Glomerular visceral epithelial cell (primary cell): ENCODE measurements around the gene SUGP1.

ENCODE experiments used
- DNase-seq: peaks from one replicate; pipeline ENCODE4 v3.0.0-alpha.2; 2016; ENCODE audit errors: extremely low spot score

The SUGP1 gene

GRCh38 chr19:19297759-19298158 is 22.6 kb downstream of the SUGP1 start:
- no peak for DNase-seq

GRCh38 chr19:19296953-19297689 is 23.2 kb downstream of the SUGP1 start:
- no peak for DNase-seq

- DNase-seq, result no peak
Observed at GRCh38 chr19:19294914-19295313, 25.4 kb downstream of the SUGP1 start.

- DNase-seq, result no peak
Observed at GRCh38 chr19:19292607-19293006, 27.7 kb downstream of the SUGP1 start.

GRCh38 chr19:19285686-19286085 is 34.6 kb downstream of the SUGP1 start:
- DNase-seq, result no peak

GRCh38 chr19:19280561-19280960 is 39.7 kb downstream of the SUGP1 start:
- DNase-seq, result no peak

- no peak for DNase-seq
Observed at GRCh38 chr19:19279853-19280252, 40.5 kb downstream of the SUGP1 start.

GRCh38 chr19:19279062-19279612 is 41.2 kb downstream of the SUGP1 start:
- no peak for DNase-seq

GRCh38 chr19:19278315-19278714 is 42.0 kb downstream of the SUGP1 start:
- DNase-seq, result no peak

GRCh38 chr19:19276851-19277250 is 43.5 kb downstream of the SUGP1 start:
- no peak for DNase-seq

- DNase-seq, result no peak
Observed at GRCh38 chr19:19276386-19276785, 43.9 kb downstream of the SUGP1 start.

GRCh38 chr19:19274716-19275565 is 45.4 kb downstream of the SUGP1 start:
- DNase-seq, result no peak

- DNase-seq, result no peak
Observed at GRCh38 chr19:19274146-19274545, 46.2 kb downstream of the SUGP1 start.

- no peak for DNase-seq
Observed at GRCh38 chr19:19271828-19272599, 48.3 kb downstream of the SUGP1 start.

- DNase-seq, result no peak
Observed at GRCh38 chr19:19270749-19271571, 49.3 kb downstream of the SUGP1 start.

GRCh38 chr19:19269952-19270694 is 50.2 kb downstream of the SUGP1 start:
- no peak for DNase-seq

- DNase-seq, result no peak
Observed at GRCh38 chr19:19268453-19269385, 51.6 kb downstream of the SUGP1 start.

- DNase-seq, result no peak
Observed at GRCh38 chr19:19267305-19267704, 53.0 kb downstream of the SUGP1 start.

GRCh38 chr19:19263886-19264487 is 56.3 kb downstream of the SUGP1 start:
- DNase-seq, result no peak
